Mesenchymal stem cell (in vitro differentiated cells and primary cell): ENCODE results near the gene FOXC2.

ENCODE experiments used
- DNase-seq: peaks from one replicate; pipeline ENCODE4 v3.0.0-alpha.2; 2013
- H2AFZ ChIP-seq: one replicate; pipeline ENCODE4 v1.6.1; 2013; ENCODE audit warnings: low read depth, mild to moderate bottlenecking, control low read depth, inconsistent platforms, low read length, moderate library complexity
- H2AK5ac ChIP-seq: 2 replicates; pipeline ENCODE4 v1.6.1; 2013; ENCODE audit warnings: low read length, moderate library complexity, mild to moderate bottlenecking, inconsistent platforms; ENCODE audit not compliant: severe bottlenecking
- H2BK120ac ChIP-seq: one replicate; pipeline ENCODE4 v1.6.1; 2013; ENCODE audit warnings: low read depth, mild to moderate bottlenecking, inconsistent platforms, low read length, moderate library complexity
- H2BK12ac ChIP-seq, 2 experiments: one replicate each; pipeline ENCODE4 v1.6.1; 2013; ENCODE audit warnings: inconsistent platforms in 2 of 2, low read length in 2 of 2, mild to moderate bottlenecking in 2 of 2, moderate library complexity in 2 of 2, control low read depth in 1 of 2
- H2BK15ac ChIP-seq: one replicate; pipeline ENCODE4 v1.6.1; 2013; ENCODE audit warnings: mild to moderate bottlenecking, low read depth, inconsistent platforms; ENCODE audit not compliant: poor library complexity, severe bottlenecking
- H2BK5ac ChIP-seq: 2 replicates; pipeline ENCODE4 v1.6.1; 2013; ENCODE audit warnings: low read depth, mild to moderate bottlenecking, low read length, control low read depth, inconsistent platforms; ENCODE audit not compliant: poor library complexity, severe bottlenecking
- H3K14ac ChIP-seq, 2 experiments: one replicate each; pipeline ENCODE4 v1.6.1; 2013; ENCODE audit warnings: inconsistent platforms in 2 of 2, low read length in 2 of 2, control low read depth in 1 of 2, mild to moderate bottlenecking in 1 of 2, moderate library complexity in 1 of 2
- H3K18ac ChIP-seq, 2 experiments: one replicate each; pipeline ENCODE4 v1.6.1; 2013; ENCODE audit warnings: inconsistent platforms in 2 of 2, low read length in 2 of 2, control low read depth in 1 of 2, low read depth in 1 of 2, mild to moderate bottlenecking in 1 of 2
- H3K23ac ChIP-seq, 2 experiments: one replicate each; pipeline ENCODE4 v1.6.1; 2013; ENCODE audit warnings: inconsistent platforms in 2 of 2, low read length in 2 of 2, mild to moderate bottlenecking in 2 of 2, moderate library complexity in 2 of 2, control low read depth in 1 of 2
- H3K27ac ChIP-seq: 2 replicates; pipeline ENCODE4 v1.5.1; 2013; ENCODE audit warnings: mild to moderate bottlenecking, moderate library complexity, low read length, control low read depth, inconsistent platforms; ENCODE audit not compliant: poor library complexity, severe bottlenecking
- H3K27me3 ChIP-seq, 2 experiments: 2 replicates each; pipeline versions ENCODE4 v1.6.1 to v1.7.0; 2013; ENCODE audit warnings: low read length in 2 of 2, mild to moderate bottlenecking in 2 of 2, moderate library complexity in 2 of 2, control low read depth in 1 of 2, inconsistent platforms in 1 of 2; ENCODE audit not compliant: control insufficient read depth in 1 of 2, insufficient read depth in 1 of 2
- H3K36me3 ChIP-seq, 2 experiments: 2 replicates each; pipeline versions ENCODE4 v1.6.1 to v1.7.0; 2013; ENCODE audit warnings: low read length in 2 of 2, control low read depth in 1 of 2, inconsistent platforms in 1 of 2, low read depth in 1 of 2, mild to moderate bottlenecking in 1 of 2; ENCODE audit not compliant: insufficient read depth in 2 of 2, control insufficient read depth in 1 of 2
- H3K4ac ChIP-seq, 2 experiments: one replicate each; pipeline ENCODE4 v1.6.1; 2013; ENCODE audit warnings: inconsistent platforms in 2 of 2, low read length in 2 of 2, mild to moderate bottlenecking in 2 of 2, moderate library complexity in 2 of 2, control low read depth in 1 of 2, low read depth in 1 of 2
- H3K4me1 ChIP-seq: 2 replicates; pipeline ENCODE4 v1.6.1; 2013; ENCODE audit warnings: low read depth, low read length, control low read depth; ENCODE audit not compliant: control insufficient read depth, insufficient read depth
- H3K4me2 ChIP-seq: 2 replicates; pipeline ENCODE4 v1.6.1; 2013; ENCODE audit warnings: low read length, mild to moderate bottlenecking, inconsistent platforms; ENCODE audit not compliant: poor library complexity, severe bottlenecking
- H3K4me3 ChIP-seq, 2 experiments: 2 replicates each; pipeline versions ENCODE4 v1.5.1 to v1.7.0; 2013; ENCODE audit warnings: low read length in 2 of 2, mild to moderate bottlenecking in 2 of 2, control low read depth in 1 of 2, low read depth in 1 of 2; ENCODE audit not compliant: insufficient read depth in 1 of 2
- H3K79me1 ChIP-seq: replicated peaks from 2 replicates; pipeline ENCODE4 v1.6.1; 2013; ENCODE audit warnings: mild to moderate bottlenecking, control low read depth, low read length, inconsistent platforms; ENCODE audit not compliant: poor library complexity, severe bottlenecking
- H3K9ac ChIP-seq: 2 replicates; pipeline ENCODE4 v1.7.0; 2013; ENCODE audit warnings: mild to moderate bottlenecking, low read length, moderate library complexity
- H3K9me3 ChIP-seq: 2 replicates; pipeline ENCODE4 v1.7.0; 2013; ENCODE audit warnings: mild to moderate bottlenecking, low read length; ENCODE audit not compliant: control insufficient read depth
- H4K8ac ChIP-seq: one replicate; pipeline ENCODE4 v1.6.1; 2013; ENCODE audit warnings: inconsistent platforms, mild to moderate bottlenecking, low read length, moderate library complexity
- H4K91ac ChIP-seq: one replicate; pipeline ENCODE4 v1.6.1; 2013; ENCODE audit warnings: mild to moderate bottlenecking, low read length, inconsistent platforms
- WGBS: methylation state at CpG from one replicate; pipeline ENCODE4 v1.1.7; 2013; ENCODE audit warnings: mixed read lengths; 5-methylcytosine and 5-hydroxymethylcytosine counted together

The FOXC2 gene

GRCh38 chr16:86597126-86597879, 30.7 kb downstream of the FOXC2 start:
- Histone ChIP-seq H3K36me3 (no peaks in the 10 kb centered on the region), H3K27me3 (peaks cover 0 to 46% of the 10 kb centered on the region in 2 experiments), H2BK15ac (no peak overlapping the region), H3K4me1 (peaks cover 25% of the 10 kb centered on the region), H2BK5ac (no peak overlapping the region), H3K9ac (no peak overlapping the region), H2AK5ac (peak overlapping the region; percentile 86), H3K14ac (no peak overlapping the region), H2BK120ac (no peak overlapping the region), H4K8ac (no peak overlapping the region), H3K9me3 (no peaks in the 10 kb centered on the region), H3K18ac (no peak overlapping the region), H3K79me1 (peaks cover 2% of the 10 kb centered on the region), H3K4ac (no peak overlapping the region), H2BK12ac (no peak overlapping the region), H3K4me3 (peak overlapping the region in 1 of 2 experiments; percentile 11), H3K4me2 (no peak overlapping the region), H2AFZ (no peak overlapping the region), H3K27ac (no peak overlapping the region), H3K23ac (no peak overlapping the region), H4K91ac (no peak overlapping the region)
- 94% methylated on average over 18 of the region's 18 CpGs for WGBS
- no peak for DNase-seq

- Histone ChIP-seq H4K91ac (no peak overlapping the region), H2BK120ac (no peak overlapping the region), H3K18ac (no peak overlapping the region), H3K27ac (peak overlapping the region; percentile 33), H3K4me1 (peaks cover 25% of the 10 kb centered on the region), H3K9me3 (no peaks in the 10 kb centered on the region), H2AFZ (no peak overlapping the region), H3K27me3 (peaks cover 0 to 46% of the 10 kb centered on the region in 2 experiments), H3K23ac (no peak overlapping the region), H2BK12ac (no peak overlapping the region), H3K4me3 (peak overlapping the region in 1 of 2 experiments; percentile 58), H4K8ac (no peak overlapping the region), H3K14ac (no peak overlapping the region), H3K79me1 (peaks cover 2% of the 10 kb centered on the region), H3K4me2 (no peak overlapping the region), H3K4ac (no peak overlapping the region), H2BK5ac (no peak overlapping the region), H3K36me3 (no peaks in the 10 kb centered on the region), H2AK5ac (peak overlapping the region; percentile 86), H2BK15ac (no peak overlapping the region), H3K9ac (no peak overlapping the region)
- DNase-seq = no peak
- WGBS = 88% methylated on average over 6 of the region's 7 CpGs
Observed at GRCh38 chr16:86597880-86598606, 31.4 kb downstream of the FOXC2 start.

- peaks cover 2% of the 10 kb centered on the region for H3K79me1 ChIP-seq
- H4K91ac ChIP-seq = no peak overlapping the region
- H2BK5ac ChIP-seq = no peak overlapping the region
- H2AK5ac ChIP-seq = peak overlapping the region; percentile 40
- no peak overlapping the region for H3K14ac ChIP-seq
- H3K9me3 ChIP-seq = no peaks in the 10 kb centered on the region
- H3K4ac ChIP-seq = no peak overlapping the region
- H3K36me3 ChIP-seq = no peaks in the 10 kb centered on the region
- no peak overlapping the region for H3K4me2 ChIP-seq
- H3K27ac ChIP-seq = peak overlapping the region; percentile 8
- no peak overlapping the region for H2BK120ac ChIP-seq
- no peak overlapping the region for H2AFZ ChIP-seq
- H3K9ac ChIP-seq = no peak overlapping the region
- 90% methylated on average over 19 of the region's 22 CpGs for WGBS
- no peak overlapping the region for H3K23ac ChIP-seq
- no peak overlapping the region for H4K8ac ChIP-seq
- H3K18ac ChIP-seq = no peak overlapping the region
- peaks cover 0 to 41% of the 10 kb centered on the region in 2 experiments for H3K27me3 ChIP-seq
- no peak for DNase-seq
- no peak overlapping the region for H2BK15ac ChIP-seq
- H2BK12ac ChIP-seq = peak overlapping the region in 1 of 2 experiments; percentile 37
- peak overlapping the region in 1 of 2 experiments; percentile 58 for H3K4me3 ChIP-seq
- H3K4me1 ChIP-seq = peaks cover 25% of the 10 kb centered on the region
Observed at GRCh38 chr16:86598607-86599565, 32.3 kb downstream of the FOXC2 start.
